ENCODE measurements around the gene NOTO.

NOTO gene

GRCh38 chr2:73260338-73260984 lies 58.1 kb downstream of the NOTO start:
- no peak for TF ChIP-seq Cebpa-rat (IDR thresholded peaks at IDR 0.05)
- Histone ChIP-seq H3K36me3 (peaks cover 72 to 100% (median 93%) of the 10 kb centered on the region in 11 experiments), H3K9ac (0 out of 22 replicates have a peak overlapping the region, but pooled peaks of 3 of the 11 experiments have one; percentile 17 to 46 (median 38)), H3K27ac (no peak overlapping the region), H3K4me3 (no peak overlapping the region), H3K4me2 (0 out of 22 replicates have a peak overlapping the region, but pooled peaks of 1 of the 11 experiments have one; percentile 16), H3K9me3 (replicated peaks in 1 of 11) (no peaks in the 10 kb centered on the region), H3K27me3 (no peaks in the 10 kb centered on the region), H3K4me1 (peaks cover 9 to 33% (median 19%) of the 10 kb centered on the region in 10 experiments), H4K20me1 (peaks cover 8 to 98% (median 80%) of the 10 kb centered on the region in 11 experiments; a peak in 21 of 22 replicates)

All from BLaER1 treated with 17β-estradiol and CSF1 and Interleukin-3, amounts not matched to agents 10 nM and 100 nM (cell line).